ENCODE results near the gene AQP7. TPM values are rescaled to one million over a fixed set of nuclear protein-coding genes. Genes with fewer than 3 reads are reported as not detected.

The AQP7 gene
- total RNA-seq, 1 experiment from 2014 or later = 0.35 TPM

DNA sequence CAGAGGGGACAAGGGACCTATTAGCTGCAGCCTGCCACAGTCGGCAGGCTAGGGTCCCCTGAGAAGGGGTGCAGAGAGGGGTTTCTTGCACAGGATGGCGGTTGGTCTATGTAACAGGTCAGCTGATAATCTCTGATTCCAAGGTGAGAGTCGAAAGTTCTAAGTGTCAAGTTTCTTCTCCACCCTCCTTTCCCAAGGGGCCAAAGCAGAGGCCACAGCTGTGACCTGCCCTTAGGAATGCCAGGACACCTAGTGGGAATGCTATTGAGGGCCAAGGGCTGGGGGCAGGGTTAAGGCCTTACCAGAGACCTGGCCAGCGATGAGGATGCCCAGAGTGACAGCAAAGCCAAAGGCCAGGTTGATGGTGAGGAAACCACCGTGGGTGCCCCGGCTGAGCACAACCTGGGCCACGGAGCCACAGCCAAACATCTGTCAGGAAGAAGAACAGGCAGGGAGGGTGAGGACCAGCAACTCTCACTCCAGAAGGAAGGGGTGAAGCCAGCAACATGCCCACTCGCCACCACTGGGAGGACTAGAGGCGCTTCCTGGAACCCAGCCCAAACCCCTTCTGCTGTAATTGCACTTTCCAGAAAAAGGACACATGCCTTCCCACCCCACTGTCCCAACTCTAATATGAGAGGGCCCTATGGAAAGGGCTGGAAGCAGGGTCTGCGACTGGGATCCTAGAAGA lies 41.2 kb upstream of the AQP7 start:
- no TSS peak for BruUV-seq (replicated peaks)
- H3K27ac Mint-ChIP-seq (ENCODE audit: unreplicated experiment) = no peak overlapping the region
- H3K36me3 Mint-ChIP-seq (ENCODE audit: insufficient read depth, unreplicated experiment) = peaks cover 8% of the 10 kb centered on the region
- TF ChIP-seq, protein P1, sequence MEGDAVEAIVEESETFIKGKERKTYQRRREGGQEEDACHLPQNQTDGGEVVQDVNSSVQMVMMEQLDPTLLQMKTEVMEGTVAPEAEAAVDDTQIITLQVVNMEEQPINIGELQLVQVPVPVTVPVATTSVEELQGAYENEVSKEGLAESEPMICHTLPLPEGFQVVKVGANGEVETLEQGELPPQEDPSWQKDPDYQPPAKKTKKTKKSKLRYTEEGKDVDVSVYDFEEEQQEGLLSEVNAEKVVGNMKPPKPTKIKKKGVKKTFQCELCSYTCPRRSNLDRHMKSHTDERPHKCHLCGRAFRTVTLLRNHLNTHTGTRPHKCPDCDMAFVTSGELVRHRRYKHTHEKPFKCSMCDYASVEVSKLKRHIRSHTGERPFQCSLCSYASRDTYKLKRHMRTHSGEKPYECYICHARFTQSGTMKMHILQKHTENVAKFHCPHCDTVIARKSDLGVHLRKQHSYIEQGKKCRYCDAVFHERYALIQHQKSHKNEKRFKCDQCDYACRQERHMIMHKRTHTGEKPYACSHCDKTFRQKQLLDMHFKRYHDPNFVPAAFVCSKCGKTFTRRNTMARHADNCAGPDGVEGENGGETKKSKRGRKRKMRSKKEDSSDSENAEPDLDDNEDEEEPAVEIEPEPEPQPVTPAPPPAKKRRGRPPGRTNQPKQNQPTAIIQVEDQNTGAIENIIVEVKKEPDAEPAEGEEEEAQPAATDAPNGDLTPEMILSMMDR (IDR thresholded peaks at IDR 0.05; ENCODE audit: unreplicated experiment) = no peak
- peaks cover 38% of the 10 kb centered on the region for H3K4me1 Mint-ChIP-seq (ENCODE audit: low read depth, unreplicated experiment)
- no peaks in the 10 kb centered on the region for H3K9me3 Mint-ChIP-seq (ENCODE audit: low read depth, unreplicated experiment)
- CTCF ChIA-PET = interaction anchor here (0.6 kb wide), 1 partner anchor 24 kb away, joined by 5 read pairs; no protein-coding TSS in a partner anchor
- intact Hi-C loops (cut with micrococcal nuclease; ENCODE audit: unreplicated experiment) = no loop called here
- no peak overlapping the region for H3K4me3 Mint-ChIP-seq (ENCODE audit: low read depth, unreplicated experiment)
- DNase-seq = no peak
- no peaks in the 10 kb centered on the region for H3K27me3 Mint-ChIP-seq (ENCODE audit: unreplicated experiment)

DNA sequence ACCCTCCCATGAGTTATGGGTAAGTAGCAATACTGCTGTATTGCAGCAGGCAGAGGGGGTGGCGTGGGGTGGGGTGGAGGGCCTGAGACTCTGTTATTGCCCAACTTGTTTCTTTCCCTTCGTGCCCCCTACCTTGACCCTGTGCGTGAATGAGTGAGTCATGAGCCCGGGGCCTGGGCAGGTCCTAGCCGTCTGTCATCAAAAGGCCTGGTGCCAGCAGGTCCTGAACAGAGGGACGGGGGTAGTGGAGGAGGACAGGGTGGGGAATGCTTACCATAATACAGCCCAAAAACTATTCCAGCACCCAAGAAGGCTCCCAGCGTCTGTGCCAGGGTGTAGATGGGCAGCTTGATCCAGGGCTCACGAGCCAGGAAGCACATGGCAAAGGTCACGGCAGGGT lies 40.7 kb upstream of the AQP7 start:
- TF ChIP-seq, protein P1 (IDR thresholded peaks at IDR 0.05; ENCODE audit: unreplicated experiment) = no peak
- no peak overlapping the region for H3K4me3 Mint-ChIP-seq (ENCODE audit: low read depth, unreplicated experiment)
- intact Hi-C loops (cut with micrococcal nuclease; ENCODE audit: unreplicated experiment) = no loop called here
- no peak overlapping the region for H3K27ac Mint-ChIP-seq (ENCODE audit: unreplicated experiment)
- no peaks in the 10 kb centered on the region for H3K27me3 Mint-ChIP-seq (ENCODE audit: unreplicated experiment)
- BruUV-seq (replicated peaks) = no TSS peak
- peaks cover 38% of the 10 kb centered on the region for H3K4me1 Mint-ChIP-seq (ENCODE audit: low read depth, unreplicated experiment)
- peak; percentile 53 for DNase-seq
- H3K9me3 Mint-ChIP-seq (ENCODE audit: low read depth, unreplicated experiment) = no peaks in the 10 kb centered on the region
- CTCF ChIA-PET = interaction anchor here (0.6 to 1.5 kb wide), 2 partner anchors 10 to 23 kb away, joined by 5 to 8 read pairs; no protein-coding TSS in a partner anchor
- peaks cover 8% of the 10 kb centered on the region for H3K36me3 Mint-ChIP-seq (ENCODE audit: insufficient read depth, unreplicated experiment)

DNA sequence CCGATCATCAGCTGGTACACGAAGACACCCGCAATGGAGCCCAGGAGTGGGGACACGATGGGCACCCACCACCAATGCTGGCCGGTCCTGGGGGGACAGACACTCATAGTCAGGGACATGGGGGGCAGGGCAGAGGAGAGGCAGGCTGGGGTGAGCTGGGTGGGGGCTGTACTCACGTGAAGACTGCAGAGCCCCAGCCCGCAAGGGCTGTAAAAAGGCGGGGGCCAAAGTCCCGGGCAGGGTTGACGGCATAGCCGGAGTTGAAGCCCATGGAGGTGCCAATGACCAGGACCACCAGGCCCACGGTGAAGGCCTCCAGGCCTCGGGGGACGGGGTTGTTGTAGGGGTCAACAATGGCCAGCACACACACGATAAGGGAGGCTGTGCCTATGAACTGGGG lies 39.8 kb upstream of the AQP7 start:
- no peak for DNase-seq
- Mint-ChIP-seq H3K4me3 (ENCODE audit: low read depth, unreplicated experiment) (no peak overlapping the region), H3K27ac (ENCODE audit: unreplicated experiment) (no peak overlapping the region), H3K4me1 (ENCODE audit: low read depth, unreplicated experiment) (peaks cover 35% of the 10 kb centered on the region), H3K27me3 (ENCODE audit: unreplicated experiment) (no peaks in the 10 kb centered on the region), H3K9me3 (ENCODE audit: low read depth, unreplicated experiment) (no peaks in the 10 kb centered on the region), H3K36me3 (ENCODE audit: insufficient read depth, unreplicated experiment) (peaks cover 8% of the 10 kb centered on the region)
- BruUV-seq (replicated peaks) = no TSS peak
- CTCF ChIA-PET = interaction anchor here (1.5 kb wide), 1 partner anchor 11 kb away, joined by 8 read pairs; no protein-coding TSS in a partner anchor
- TF ChIP-seq, protein P1 (IDR thresholded peaks at IDR 0.05; ENCODE audit: unreplicated experiment) = no peak
- intact Hi-C loops (cut with micrococcal nuclease; ENCODE audit: unreplicated experiment) = no loop called here

GRCh38 chr9:33440609-33441008 lies 38.2 kb upstream of the AQP7 start:
- DNase-seq = no peak
- no peak overlapping the region for H3K27ac Mint-ChIP-seq (ENCODE audit: unreplicated experiment)
- TF ChIP-seq, protein P1 (IDR thresholded peaks at IDR 0.05; ENCODE audit: unreplicated experiment) = no peak
- H3K36me3 Mint-ChIP-seq (ENCODE audit: insufficient read depth, unreplicated experiment) = no peaks in the 10 kb centered on the region
- peaks cover 20% of the 10 kb centered on the region for H3K4me1 Mint-ChIP-seq (ENCODE audit: low read depth, unreplicated experiment)
- no TSS peak for BruUV-seq (replicated peaks)
- no peak overlapping the region for H3K4me3 Mint-ChIP-seq (ENCODE audit: low read depth, unreplicated experiment)
- no peaks in the 10 kb centered on the region for H3K27me3 Mint-ChIP-seq (ENCODE audit: unreplicated experiment)
- intact Hi-C loops (cut with micrococcal nuclease; ENCODE audit: unreplicated experiment) = no loop called here
- CTCF ChIA-PET = interaction anchor here (1.6 kb wide), 1 partner anchor 12 kb away, joined by 5 read pairs; no protein-coding TSS in a partner anchor
- H3K9me3 Mint-ChIP-seq (ENCODE audit: low read depth, unreplicated experiment) = no peaks in the 10 kb centered on the region
